ENCODE results near the gene POLR2E. TPM values are rescaled to one million over a fixed set of nuclear protein-coding genes. Genes with fewer than 3 reads are reported as not detected.

Gene POLR2E
- total and polyA plus RNA-seq, 2 experiments from 2014 or later: 257 to 286 TPM

GRCh38 chr19:1073956-1074517 is 21.1 kb downstream of the POLR2E start:
- no peaks in the 10 kb centered on the region for H3K9me3 Mint-ChIP-seq
- ATAC-seq (no peak), DNase-seq (ENCODE audit: low spot score) (no peak)
- TF ChIP-seq STAT1 (IDR thresholded peaks at IDR 0.05; ENCODE audit: unreplicated experiment) (no peak), NANOG (IDR thresholded peaks at IDR 0.05; ENCODE audit: borderline replicate concordance) (no peak), EZH2phosphoT487 (IDR thresholded peaks at IDR 0.05; ENCODE audit: unreplicated experiment) (no peak), ZNF114 (CRISPR knock-in tag; IDR thresholded peaks at IDR 0.05) (no peak), CTCF (conservative IDR thresholded peaks at IDR 0.05; ENCODE audit: low read depth in 2 of 2) (no peak), ETS1 (IDR thresholded peaks at IDR 0.05) (no peak), CREB1 (CRISPR knock-in tag; IDR thresholded peaks at IDR 0.05; ENCODE audit: low read depth) (no peak), ZNF462 (CRISPR knock-in tag; IDR thresholded peaks at IDR 0.05) (no peak), POLR2AphosphoS5 (IDR thresholded peaks at IDR 0.05; ENCODE audit: low read depth) (no peak), REST (IDR thresholded peaks at IDR 0.05; ENCODE audit: unreplicated experiment) (no peak), JUNB (IDR thresholded peaks at IDR 0.05; ENCODE audit: unreplicated experiment) (no peak), EZH2 (IDR thresholded peaks at IDR 0.05; ENCODE audit: low read depth, unreplicated experiment) (no peak), ZNF331 (CRISPR knock-in tag; IDR thresholded peaks at IDR 0.05; ENCODE audit: low read depth) (no peak)
- no peak overlapping the region for H3K27ac ChIP-seq (ENCODE audit: low read depth)
- no peak overlapping the region for H3K27ac Mint-ChIP-seq
- 0 out of 2 replicates have a peak, but pooled peaks cover 4% of the 10 kb centered on the region for H3K79me2 ChIP-seq (replicated peaks; ENCODE audit: insufficient read depth)
- no peak overlapping the region for H3K4me3 Mint-ChIP-seq
- H3K36me3 ChIP-seq (ENCODE audit: insufficient read depth): peaks cover 4% of the 10 kb centered on the region; the same call in 1 of the 2 replicates
- H2AFZ ChIP-seq: no peak overlapping the region
- no peak overlapping the region for H3K4me3 ChIP-seq
- H3K4me2 ChIP-seq: no peak overlapping the region
- peaks cover 27% of the 10 kb centered on the region for H3K36me3 Mint-ChIP-seq (ENCODE audit: low read depth)
- H4K20me1 ChIP-seq (replicated peaks; ENCODE audit: insufficient read depth): 0 out of 2 replicates have a peak, but pooled peaks cover 3% of the 10 kb centered on the region
- H3F3A ChIP-seq (replicated peaks; ENCODE audit: low read depth): peaks cover 18% of the 10 kb centered on the region
- 0 out of 2 replicates have a peak, but pooled peaks cover 5% of the 10 kb centered on the region for H3K27me3 ChIP-seq (ENCODE audit: insufficient read depth)
- H3K4me1 Mint-ChIP-seq: peaks cover 5% of the 10 kb centered on the region; the same call in 1 of the 3 replicates
- no peaks in the 10 kb centered on the region for H3K4me1 ChIP-seq (ENCODE audit: insufficient read depth)
- H3K9me2 ChIP-seq (ENCODE audit: insufficient read depth): no peaks in the 10 kb centered on the region
- H3K27me3 Mint-ChIP-seq (ENCODE audit: insufficient read depth, low read depth, poor library complexity): peaks cover 10% of the 10 kb centered on the region
